K562 (cell line): ENCODE results near the gene ALG9. TPM values are rescaled to one million over a fixed set of nuclear protein-coding genes. Genes with fewer than 3 reads are reported as not detected.
A peak's percentile ranks its signal among the peaks of the same experiment; 100 is the strongest.

ENCODE experiments used
- BRD4 ChIP-seq: fragments of 200-600 bp; sonication (generic); IDR thresholded peaks from 2 replicates; pipeline ENCODE4 v1.6.1; 2017; ENCODE audit warnings: inconsistent platforms
- CCAR2 ChIP-seq: fragments of 200-400 bp; formaldehyde crosslinking; IDR thresholded peaks from 2 replicates; pipeline ENCODE4 v1.6.1; 2017; ENCODE audit warnings: mild to moderate bottlenecking, low read depth, low read length
- FOSL1 ChIP-seq: fragments of 200-800 bp; sonication (Bioruptor generic); conservative IDR thresholded peaks from 2 replicates; pipeline ENCODE4 v1.6.1; 2016; ENCODE audit warnings: missing genetic modification characterization, missing compliant biosample characterization
- HEY1 ChIP-seq: fragments of 250-450 bp; sonication (Bioruptor Pico); IDR thresholded peaks from 2 replicates; pipeline ENCODE4 v1.5.0; 2020; ENCODE audit warnings: mild to moderate bottlenecking, moderate library complexity, borderline replicate concordance
- HOXB6 ChIP-seq: fragments of 250-450 bp; sonication (Bioruptor Pico); IDR thresholded peaks from 2 replicates; pipeline ENCODE4 v1.5.1; 2022; ENCODE audit warnings: mild to moderate bottlenecking, borderline replicate concordance
- MCM5 ChIP-seq: fragments of 450-650 bp; IDR thresholded peaks from 2 replicates; pipeline ENCODE4 v1.6.1; 2016; ENCODE audit warnings: low read depth
- NFRKB ChIP-seq: fragments of 450-650 bp; IDR thresholded peaks from 2 replicates; pipeline ENCODE4 v1.6.1; 2016; ENCODE audit warnings: low read depth
- PTTG1 ChIP-seq: fragments of 450-650 bp; IDR thresholded peaks from 2 replicates; pipeline ENCODE4 v1.6.1; 2016; ENCODE audit warnings: low read depth, mild to moderate bottlenecking, missing genetic modification characterization, missing compliant biosample characterization
- SMARCA4 ChIP-seq: fragments of 450-650 bp; IDR thresholded peaks from 2 replicates; pipeline ENCODE4 v1.6.1; 2016
- SNRNP70 ChIP-seq: fragments of 200-400 bp; formaldehyde crosslinking; optimal IDR thresholded peaks from 2 replicates; pipeline ENCODE3; 2017; ENCODE audit warnings: low read depth, low read length
- TCF3 ChIP-seq: sonication (generic); formaldehyde crosslinking; IDR thresholded peaks from 2 replicates; pipeline ENCODE4 v1.4.0; 2020; ENCODE audit warnings: mild to moderate bottlenecking, missing genetic modification reagents
- TCF7 ChIP-seq: sonication (generic); IDR thresholded peaks from 2 replicates; pipeline ENCODE4 v1.6.1; 2016; ENCODE audit warnings: antibody characterized with exemption, borderline replicate concordance
- XRCC4 ChIP-seq: IDR thresholded peaks from one replicate; pipeline ENCODE4 v1.6.1; 2011; ENCODE audit not compliant: insufficient read depth, insufficient read length; ENCODE audit errors: extremely low read depth
- ZBTB8A ChIP-seq: fragments of 450-650 bp; IDR thresholded peaks from 2 replicates; pipeline ENCODE4 v1.6.1; 2018; ENCODE audit warnings: mild to moderate bottlenecking, moderate library complexity; ENCODE audit not compliant: partially characterized antibody
- ZNF124 ChIP-seq: sonication (generic); formaldehyde crosslinking; IDR thresholded peaks from 2 replicates; pipeline ENCODE4 v1.8.1; 2022; ENCODE audit warnings: missing genetic modification reagents
- ZNF436 ChIP-seq: fragments of 250-450, 450-650 bp; sonication (Bioruptor Pico); formaldehyde crosslinking; IDR thresholded peaks from 2 replicates; pipeline ENCODE4 v1.7.0; 2020; ENCODE audit warnings: mild to moderate bottlenecking
- ZNF699 ChIP-seq: fragments of 250-450 bp; sonication (Bioruptor Pico); IDR thresholded peaks from 2 replicates; pipeline ENCODE4 v1.8.0; 2021; ENCODE audit warnings: mild to moderate bottlenecking, moderate library complexity; ENCODE audit not compliant: insufficient replicate concordance
- ZNF830 ChIP-seq: fragments of 250-450 bp; sonication (Bioruptor Pico); IDR thresholded peaks from 2 replicates; pipeline ENCODE4 v1.5.0; 2021; ENCODE audit warnings: mild to moderate bottlenecking
- polyA plus RNA-seq, 8 experiments: library from polyadenylated mRNA; depleted of rRNA in 4 of 8; stranded (reverse) in 5 of 8; unstranded in 3 of 8; fragments of >200 nt; fragmentation: Nextera tagmentation in 2 of 8; fragmentation: Illumina TruSeq in 1 of 8; extraction: Ambion mirVana in 2 of 8; extraction: Trizol in 1 of 8; gene quantifications; 2 replicates each; pipeline versions ENCODE4 v1.2.1 to v1.2.3, GENCODE V29; 2011 to 2014; ENCODE audit warnings: inconsistent platforms in 1 of 8, missing spikeins in 1 of 8
- total RNA-seq, 7 experiments: library from RNA; depleted of rRNA in 6 of 7; stranded (reverse); fragments of >200 nt in 6 of 7; fragmentation: Illumina TruSeq in 2 of 7; extraction: Trizol in 2 of 7; gene quantifications; 2 replicates each; pipeline versions ENCODE4 v1.2.1 to v1.2.3, GENCODE V29; 2011 to 2021; ENCODE audit warnings: low replicate concordance in 1 of 7
- TF ChIP-seq, protein P1 (sequence below): conservative IDR thresholded peaks from 2 replicates; pipeline ENCODE4 v1.6.1; 2011; ENCODE audit warnings: low read depth, mild to moderate bottlenecking, low read length; ENCODE audit not compliant: control insufficient read depth
- TF ChIP-seq, protein P2 (sequence below): fragments of 250-450 bp; sonication (Bioruptor Pico); IDR thresholded peaks from 2 replicates; pipeline ENCODE4 v1.8.0; 2022; ENCODE audit warnings: moderate library complexity, mild to moderate bottlenecking, inconsistent platforms
- TF ChIP-seq, protein P3 (sequence below): fragments of 250-450 bp; sonication (Bioruptor Pico); IDR thresholded peaks from 2 replicates; pipeline ENCODE4 v1.5.0; 2022; ENCODE audit warnings: mild to moderate bottlenecking
- TF ChIP-seq, protein P4 (sequence below): sonication (generic); formaldehyde crosslinking; IDR thresholded peaks from 2 replicates; pipeline ENCODE4 v1.8.0; 2022; ENCODE audit warnings: missing genetic modification reagents, mild to moderate bottlenecking, borderline replicate concordance
- TF ChIP-seq, protein P5 (sequence below): sonication (generic); formaldehyde crosslinking; IDR thresholded peaks from 2 replicates; pipeline ENCODE4 v1.8.0; 2022; ENCODE audit warnings: mild to moderate bottlenecking, missing genetic modification reagents

ALG9 gene
- total and polyA plus RNA-seq, 9 of the 15 experiments (the other 6 are each of a cell fraction or from before 2014, with no cell fraction given), result 11.5 to 40.5 (median 24.9) TPM

DNA sequence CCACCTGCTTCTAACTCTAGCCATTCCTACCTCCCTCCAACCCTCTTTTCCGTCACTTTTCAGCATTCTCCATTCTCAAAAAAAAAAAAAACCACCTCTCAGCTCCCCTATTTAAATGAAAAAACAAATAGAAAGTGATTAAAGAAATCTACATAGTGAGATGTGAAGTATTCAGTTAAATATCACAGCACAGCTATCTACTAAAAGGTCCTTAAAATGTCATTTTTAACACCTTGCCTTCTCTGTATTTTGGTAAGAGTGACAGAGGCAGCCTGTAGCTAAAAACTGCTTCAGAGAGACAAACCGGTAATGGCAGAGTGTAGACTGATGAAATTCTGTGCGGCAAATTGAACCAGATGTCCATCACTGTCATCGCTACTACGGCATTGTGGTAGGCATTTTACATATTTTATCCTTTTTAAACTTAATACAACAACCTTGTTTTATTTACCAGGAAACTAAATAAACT, 346 bp upstream of the ALG9 start (continued):
- TF ChIP-seq, protein P1, sequence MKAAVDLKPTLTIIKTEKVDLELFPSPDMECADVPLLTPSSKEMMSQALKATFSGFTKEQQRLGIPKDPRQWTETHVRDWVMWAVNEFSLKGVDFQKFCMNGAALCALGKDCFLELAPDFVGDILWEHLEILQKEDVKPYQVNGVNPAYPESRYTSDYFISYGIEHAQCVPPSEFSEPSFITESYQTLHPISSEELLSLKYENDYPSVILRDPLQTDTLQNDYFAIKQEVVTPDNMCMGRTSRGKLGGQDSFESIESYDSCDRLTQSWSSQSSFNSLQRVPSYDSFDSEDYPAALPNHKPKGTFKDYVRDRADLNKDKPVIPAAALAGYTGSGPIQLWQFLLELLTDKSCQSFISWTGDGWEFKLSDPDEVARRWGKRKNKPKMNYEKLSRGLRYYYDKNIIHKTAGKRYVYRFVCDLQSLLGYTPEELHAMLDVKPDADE, result no peak
- TF ChIP-seq BRD4 (no peak), PTTG1 (no peak), TCF7 (no peak), HEY1 (no peak), ZNF124 (CRISPR knock-in tag) (no peak), ZBTB8A (no peak), MCM5 (no peak), XRCC4 (no peak), ZNF830 (CRISPR knock-in tag) (no peak), CCAR2 (no peak), SNRNP70 (no peak), TCF3 (no peak), SMARCA4 (0 out of 2 replicates have a peak, but pooled peaks have one; percentile 17), FOSL1 (tag) (no peak), NFRKB (peak; percentile 42; the same call in 1 of the 2 replicates), ZNF699 (CRISPR knock-in tag) (no peak), HOXB6 (CRISPR knock-in tag) (no peak), ZNF436 (CRISPR knock-in tag) (no peak)
- TF ChIP-seq, protein P2, sequence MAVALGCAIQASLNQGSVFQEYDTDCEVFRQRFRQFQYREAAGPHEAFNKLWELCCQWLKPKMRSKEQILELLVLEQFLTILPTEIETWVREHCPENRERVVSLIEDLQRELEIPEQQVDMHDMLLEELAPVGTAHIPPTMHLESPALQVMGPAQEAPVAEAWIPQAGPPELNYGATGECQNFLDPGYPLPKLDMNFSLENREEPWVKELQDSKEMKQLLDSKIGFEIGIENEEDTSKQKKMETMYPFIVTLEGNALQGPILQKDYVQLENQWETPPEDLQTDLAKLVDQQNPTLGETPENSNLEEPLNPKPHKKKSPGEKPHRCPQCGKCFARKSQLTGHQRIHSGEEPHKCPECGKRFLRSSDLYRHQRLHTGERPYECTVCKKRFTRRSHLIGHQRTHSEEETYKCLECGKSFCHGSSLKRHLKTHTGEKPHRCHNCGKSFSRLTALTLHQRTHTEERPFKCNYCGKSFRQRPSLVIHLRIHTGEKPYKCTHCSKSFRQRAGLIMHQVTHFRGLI, result no peak
- TF ChIP-seq, protein P3, sequence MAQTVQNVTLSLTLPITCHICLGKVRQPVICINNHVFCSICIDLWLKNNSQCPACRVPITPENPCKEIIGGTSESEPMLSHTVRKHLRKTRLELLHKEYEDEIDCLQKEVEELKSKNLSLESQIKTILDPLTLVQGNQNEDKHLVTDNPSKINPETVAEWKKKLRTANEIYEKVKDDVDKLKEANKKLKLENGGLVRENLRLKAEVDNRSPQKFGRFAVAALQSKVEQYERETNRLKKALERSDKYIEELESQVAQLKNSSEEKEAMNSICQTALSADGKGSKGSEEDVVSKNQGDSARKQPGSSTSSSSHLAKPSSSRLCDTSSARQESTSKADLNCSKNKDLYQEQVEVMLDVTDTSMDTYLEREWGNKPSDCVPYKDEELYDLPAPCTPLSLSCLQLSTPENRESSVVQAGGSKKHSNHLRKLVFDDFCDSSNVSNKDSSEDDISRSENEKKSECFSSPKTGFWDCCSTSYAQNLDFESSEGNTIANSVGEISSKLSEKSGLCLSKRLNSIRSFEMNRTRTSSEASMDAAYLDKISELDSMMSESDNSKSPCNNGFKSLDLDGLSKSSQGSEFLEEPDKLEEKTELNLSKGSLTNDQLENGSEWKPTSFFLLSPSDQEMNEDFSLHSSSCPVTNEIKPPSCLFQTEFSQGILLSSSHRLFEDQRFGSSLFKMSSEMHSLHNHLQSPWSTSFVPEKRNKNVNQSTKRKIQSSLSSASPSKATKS (CRISPR knock-in tag), result no peak
- TF ChIP-seq, protein P4, sequence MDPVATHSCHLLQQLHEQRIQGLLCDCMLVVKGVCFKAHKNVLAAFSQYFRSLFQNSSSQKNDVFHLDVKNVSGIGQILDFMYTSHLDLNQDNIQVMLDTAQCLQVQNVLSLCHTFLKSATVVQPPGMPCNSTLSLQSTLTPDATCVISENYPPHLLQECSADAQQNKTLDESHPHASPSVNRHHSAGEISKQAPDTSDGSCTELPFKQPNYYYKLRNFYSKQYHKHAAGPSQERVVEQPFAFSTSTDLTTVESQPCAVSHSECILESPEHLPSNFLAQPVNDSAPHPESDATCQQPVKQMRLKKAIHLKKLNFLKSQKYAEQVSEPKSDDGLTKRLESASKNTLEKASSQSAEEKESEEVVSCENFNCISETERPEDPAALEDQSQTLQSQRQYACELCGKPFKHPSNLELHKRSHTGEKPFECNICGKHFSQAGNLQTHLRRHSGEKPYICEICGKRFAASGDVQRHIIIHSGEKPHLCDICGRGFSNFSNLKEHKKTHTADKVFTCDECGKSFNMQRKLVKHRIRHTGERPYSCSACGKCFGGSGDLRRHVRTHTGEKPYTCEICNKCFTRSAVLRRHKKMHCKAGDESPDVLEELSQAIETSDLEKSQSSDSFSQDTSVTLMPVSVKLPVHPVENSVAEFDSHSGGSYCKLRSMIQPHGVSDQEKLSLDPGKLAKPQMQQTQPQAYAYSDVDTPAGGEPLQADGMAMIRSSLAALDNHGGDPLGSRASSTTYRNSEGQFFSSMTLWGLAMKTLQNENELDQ (CRISPR knock-in tag), result no peak
- TF ChIP-seq, protein P5, sequence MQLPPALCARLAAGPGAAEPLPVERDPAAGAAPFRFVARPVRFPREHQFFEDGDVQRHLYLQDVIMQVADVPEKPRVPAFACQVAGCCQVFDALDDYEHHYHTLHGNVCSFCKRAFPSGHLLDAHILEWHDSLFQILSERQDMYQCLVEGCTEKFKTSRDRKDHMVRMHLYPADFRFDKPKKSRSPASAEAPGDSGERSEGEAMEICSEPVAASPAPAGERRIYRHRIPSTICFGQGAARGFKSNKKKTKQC (CRISPR knock-in tag), result no peak
